Neural cell (in vitro differentiated cells): ENCODE measurements around the gene MED15. TPM values are rescaled to one million over a fixed set of nuclear protein-coding genes. Genes with fewer than 3 reads are reported as not detected.
"Not testable (repeated sequence)": the region's sequence is repeated elsewhere in the genome, so short reads cannot be mapped to it uniquely, and the experiment has no call there.

Source experiments
- H2AFZ ChIP-seq: fragments of 200-600, 300-800 bp; sonication (generic), shearing (Covaris generic); 2 replicates; pipeline ENCODE4 v1.6.0; 2014; ENCODE audit warnings: low read depth, mild to moderate bottlenecking, antibody characterized with exemption, low read length, moderate library complexity
- H3F3A ChIP-seq: fragments of 200-600 bp; shearing (Covaris generic); 2 replicates; pipeline ENCODE4 v1.6.1; 2016; ENCODE audit warnings: mild to moderate bottlenecking, moderate library complexity, mixed read lengths, antibody characterized with exemption, low read length; ENCODE audit not compliant: insufficient read depth, poor library complexity, severe bottlenecking
- H3K27ac ChIP-seq: fragments of 200-600, 300-800 bp; sonication (generic), shearing (Covaris generic); 2 replicates; pipeline ENCODE4 v1.5.1; 2014; ENCODE audit warnings: mild to moderate bottlenecking, low read length, moderate library complexity
- H3K27me3 ChIP-seq: fragments of 300-800, 200-600 bp; sonication (generic), shearing (Covaris generic); 2 replicates; pipeline ENCODE4 v1.6.0; 2014; ENCODE audit warnings: mild to moderate bottlenecking, low read depth, low read length, moderate library complexity; ENCODE audit not compliant: insufficient read depth
- H3K36me3 ChIP-seq: fragments of 300-800, 200-600 bp; sonication (generic), shearing (Covaris generic); 2 replicates; pipeline ENCODE4 v1.5.1; 2014; ENCODE audit warnings: mild to moderate bottlenecking, antibody characterized with exemption, low read length, moderate library complexity; ENCODE audit not compliant: insufficient read depth
- H3K4me2 ChIP-seq: fragments of 300-800, 200-600 bp; sonication (generic), shearing (Covaris generic); 2 replicates; pipeline ENCODE4 v1.6.0; 2014; ENCODE audit warnings: mild to moderate bottlenecking, low read length
- H3K4me3 ChIP-seq: fragments of 300-800, 200-600 bp; sonication (generic), shearing (Covaris generic); 2 replicates; pipeline ENCODE4 v1.5.1; 2014; ENCODE audit warnings: mild to moderate bottlenecking, low read length, moderate library complexity
- H3K79me2 ChIP-seq: fragments of 200-600 bp; shearing (Covaris generic); replicated peaks from 2 replicates; pipeline ENCODE4 v1.6.0; 2014; ENCODE audit warnings: mild to moderate bottlenecking, low read length, moderate library complexity; ENCODE audit not compliant: insufficient read depth
- H3K9ac ChIP-seq: fragments of 300-800, 200-600 bp; sonication (generic), shearing (Covaris generic); 2 replicates; pipeline ENCODE4 v1.6.1; 2016; ENCODE audit warnings: mild to moderate bottlenecking, low read length, mixed read lengths
- H3K9me2 ChIP-seq: fragments of 200-600 bp; shearing (Covaris generic); 2 replicates; pipeline ENCODE4 v1.6.1; 2016; ENCODE audit warnings: mild to moderate bottlenecking, low read length, mixed read lengths; ENCODE audit not compliant: insufficient read depth
- H3K9me3 ChIP-seq: fragments of 200-600, 300-800 bp; sonication (generic), shearing (Covaris generic); 2 replicates; pipeline ENCODE4 v1.6.1; 2016; ENCODE audit warnings: mild to moderate bottlenecking, mixed run types, low read length, moderate library complexity, mixed read lengths
- H4K20me1 ChIP-seq: fragments of 200-600 bp; shearing (Covaris generic); 2 replicates; pipeline ENCODE4 v1.6.1; 2016; ENCODE audit warnings: mild to moderate bottlenecking, mixed run types; ENCODE audit not compliant: insufficient read depth
- EP300 ChIP-seq: fragments of 450-650 bp; conservative IDR thresholded peaks from 2 replicates; pipeline ENCODE4 v1.6.1; 2014; ENCODE audit warnings: antibody characterized with exemption, mild to moderate bottlenecking, moderate library complexity; ENCODE audit not compliant: poor library complexity, severe bottlenecking
- EZH2 ChIP-seq: fragments of 200-600, 300-800 bp; shearing (Covaris generic), sonication (generic); IDR thresholded peaks from 2 replicates; pipeline ENCODE4 v1.6.1; 2014; ENCODE audit warnings: antibody characterized with exemption, low read length, borderline replicate concordance, mild to moderate bottlenecking; ENCODE audit not compliant: insufficient read depth, poor library complexity, severe bottlenecking
- MXI1 ChIP-seq: fragments of 450-650 bp; conservative IDR thresholded peaks from 2 replicates; pipeline ENCODE4 v1.6.1; 2014; ENCODE audit warnings: antibody characterized with exemption, mild to moderate bottlenecking; ENCODE audit not compliant: poor library complexity, severe bottlenecking
- POLR2AphosphoS5 ChIP-seq: IDR thresholded peaks from 2 replicates; pipeline ENCODE4 v1.6.1; 2012
- RAD21 ChIP-seq: fragments of 450-650 bp; conservative IDR thresholded peaks from 2 replicates; pipeline ENCODE4 v1.6.1; 2014; ENCODE audit warnings: antibody characterized with exemption, mild to moderate bottlenecking, moderate library complexity
- REST ChIP-seq: IDR thresholded peaks from 2 replicates; pipeline ENCODE4 v1.6.1; 2012; ENCODE audit warnings: borderline replicate concordance
- SMC3 ChIP-seq: fragments of 450-650 bp; conservative IDR thresholded peaks from 2 replicates; pipeline ENCODE4 v1.6.1; 2014; ENCODE audit warnings: antibody characterized with exemption, mild to moderate bottlenecking, moderate library complexity; ENCODE audit not compliant: poor library complexity
- TAF1 ChIP-seq: IDR thresholded peaks from 2 replicates; pipeline ENCODE4 v1.6.1; 2012; ENCODE audit warnings: low read depth
- polyA plus RNA-seq: library from polyadenylated mRNA; depleted of rRNA; stranded (reverse); fragments of >200 nt; gene quantifications from 2 replicates; pipeline ENCODE4 v1.2.3, GENCODE V29; 2014
- TF ChIP-seq, protein P1 (sequence below): fragments of 450-650 bp; IDR thresholded peaks from 2 replicates; pipeline ENCODE4 v1.5.1; 2014; ENCODE audit warnings: antibody characterized with exemption, mild to moderate bottlenecking, moderate library complexity; ENCODE audit not compliant: poor library complexity, severe bottlenecking

The MED15 gene
- polyA plus RNA-seq, 1 donor from 2014 or later, result 13.2 TPM

GRCh38 chr22:20503816-20504215 is 3.6 kb upstream of the MED15 start:
- Histone ChIP-seq H3K4me2 (no peak overlapping the region), H3F3A (no peaks in the 10 kb centered on the region), H3K27me3 (no peaks in the 10 kb centered on the region), H3K9me3 (no peaks in the 10 kb centered on the region), H3K4me3 (no peak overlapping the region), H3K27ac (no peak overlapping the region), H3K9me2 (no peaks in the 10 kb centered on the region), H2AFZ (no peak overlapping the region), H4K20me1 (no peaks in the 10 kb centered on the region), H3K79me2 (peaks cover 2% of the 10 kb centered on the region), H3K9ac (no peak overlapping the region), H3K36me3 (no peaks in the 10 kb centered on the region)
- no peak for TF ChIP-seq RAD21
- TF ChIP-seq REST, result no peak
- no peak for TF ChIP-seq SMC3
- TF ChIP-seq, protein P1, sequence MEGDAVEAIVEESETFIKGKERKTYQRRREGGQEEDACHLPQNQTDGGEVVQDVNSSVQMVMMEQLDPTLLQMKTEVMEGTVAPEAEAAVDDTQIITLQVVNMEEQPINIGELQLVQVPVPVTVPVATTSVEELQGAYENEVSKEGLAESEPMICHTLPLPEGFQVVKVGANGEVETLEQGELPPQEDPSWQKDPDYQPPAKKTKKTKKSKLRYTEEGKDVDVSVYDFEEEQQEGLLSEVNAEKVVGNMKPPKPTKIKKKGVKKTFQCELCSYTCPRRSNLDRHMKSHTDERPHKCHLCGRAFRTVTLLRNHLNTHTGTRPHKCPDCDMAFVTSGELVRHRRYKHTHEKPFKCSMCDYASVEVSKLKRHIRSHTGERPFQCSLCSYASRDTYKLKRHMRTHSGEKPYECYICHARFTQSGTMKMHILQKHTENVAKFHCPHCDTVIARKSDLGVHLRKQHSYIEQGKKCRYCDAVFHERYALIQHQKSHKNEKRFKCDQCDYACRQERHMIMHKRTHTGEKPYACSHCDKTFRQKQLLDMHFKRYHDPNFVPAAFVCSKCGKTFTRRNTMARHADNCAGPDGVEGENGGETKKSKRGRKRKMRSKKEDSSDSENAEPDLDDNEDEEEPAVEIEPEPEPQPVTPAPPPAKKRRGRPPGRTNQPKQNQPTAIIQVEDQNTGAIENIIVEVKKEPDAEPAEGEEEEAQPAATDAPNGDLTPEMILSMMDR, result no peak
- TF ChIP-seq EZH2, result no peak
- TF ChIP-seq POLR2AphosphoS5, result no peak
- TF ChIP-seq MXI1, result no peak
- TF ChIP-seq TAF1, result no peak
- no peak for TF ChIP-seq EP300

DNA sequence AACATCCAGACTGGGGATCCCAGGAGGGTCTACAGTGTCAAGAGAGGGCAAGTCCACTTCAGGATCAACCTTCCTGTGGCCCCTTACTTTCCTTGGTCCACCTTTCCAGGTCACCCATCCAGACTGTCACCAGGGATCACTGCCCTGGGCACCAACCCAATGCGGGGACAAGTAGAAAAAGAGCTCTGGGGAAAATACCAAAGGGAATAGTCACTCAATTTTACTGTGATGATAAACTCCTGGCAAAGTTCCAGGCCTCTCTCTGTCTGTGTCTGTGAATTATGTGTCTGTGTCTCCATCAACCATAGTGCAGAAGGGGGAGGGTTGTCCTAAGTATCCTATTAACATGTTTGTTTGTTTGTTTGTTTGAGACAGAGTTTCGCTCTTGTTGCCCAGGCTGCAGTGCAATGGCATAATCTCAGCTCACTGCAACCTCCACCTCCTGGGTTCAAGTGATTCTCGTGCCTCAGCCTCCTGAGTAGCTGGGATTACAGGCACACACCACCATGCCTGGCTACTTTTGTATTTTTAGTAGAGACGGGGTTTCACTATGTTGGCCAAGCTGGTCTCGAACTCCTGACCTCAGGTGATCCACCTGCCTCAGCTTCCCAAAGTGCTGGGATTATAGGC is 3.0 kb upstream of the MED15 start:
- H3F3A ChIP-seq, H3K27ac ChIP-seq, H3K4me3 ChIP-seq, H4K20me1 ChIP-seq, H3K9me3 ChIP-seq, H3K36me3 ChIP-seq, H3K4me2 ChIP-seq, H3K27me3 ChIP-seq, H3K9me2 ChIP-seq, H2AFZ ChIP-seq, H3K79me2 ChIP-seq, H3K9ac ChIP-seq: not testable (repeated sequence)
